ENCODE measurements around the gene MAGIX.
"Not testable (repeated sequence)": the region's sequence is repeated elsewhere in the genome, so short reads cannot be mapped to it uniquely, and the experiment has no call there.

Gene MAGIX

DNA sequence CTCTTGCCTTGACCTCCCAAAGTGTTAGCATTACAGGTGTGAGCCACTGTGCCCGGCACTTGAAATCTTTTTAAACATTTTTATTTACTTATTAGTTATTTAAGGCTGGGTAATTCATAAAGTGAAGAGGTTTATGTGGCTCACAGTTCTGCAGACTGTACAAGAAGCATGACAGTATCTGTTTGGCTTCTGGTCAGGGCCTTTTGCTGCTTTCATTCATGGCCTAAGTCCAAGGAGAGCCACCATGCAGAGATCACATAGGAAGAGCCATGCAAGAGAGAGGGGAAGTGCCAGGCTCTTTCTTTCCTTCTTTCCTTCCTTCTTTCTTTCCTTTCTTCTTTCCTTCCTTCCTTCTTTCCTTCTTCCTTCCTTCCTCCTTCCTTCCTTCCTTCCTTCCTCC is 28.8 kb upstream of the MAGIX start:
- no peaks in the 10 kb centered on the region for H3K27me3 ChIP-seq (ENCODE audit: insufficient read depth, low read depth)
- no peak overlapping the region for H3K9ac ChIP-seq
- H2AFZ ChIP-seq (ENCODE audit: low read depth) = no peak overlapping the region
- H3K79me2 ChIP-seq (ENCODE audit: insufficient read depth, low read depth) = no peaks in the 10 kb centered on the region
- no peaks in the 10 kb centered on the region for H3K36me3 ChIP-seq (ENCODE audit: insufficient read depth)
- no peak overlapping the region for H3K4me2 ChIP-seq
- no peak for TF ChIP-seq CTCF (conservative IDR thresholded peaks at IDR 0.05; ENCODE audit: low read depth, low read length)
- H3K27ac ChIP-seq = no peak overlapping the region
- H3K4me1 ChIP-seq (ENCODE audit: low read depth, poor library complexity, severe bottlenecking) = no peaks in the 10 kb centered on the region
- H4K20me1 ChIP-seq (ENCODE audit: insufficient read depth) = no peaks in the 10 kb centered on the region
- no peak overlapping the region for H3K4me3 ChIP-seq (IDR thresholded peaks at IDR 0.05; ENCODE audit: insufficient read depth, low read depth, low read length)

- H2AFZ ChIP-seq (ENCODE audit: low read depth) = no peak overlapping the region
- H3K27ac ChIP-seq = no peak overlapping the region
- H3K27me3 ChIP-seq (ENCODE audit: insufficient read depth, low read depth) = no peaks in the 10 kb centered on the region
- no peaks in the 10 kb centered on the region for H3K4me1 ChIP-seq (ENCODE audit: low read depth, poor library complexity, severe bottlenecking)
- no peak overlapping the region for H3K9ac ChIP-seq
- no peak overlapping the region for H3K4me2 ChIP-seq
- H4K20me1 ChIP-seq (ENCODE audit: insufficient read depth) = no peaks in the 10 kb centered on the region
- no peaks in the 10 kb centered on the region for H3K36me3 ChIP-seq (ENCODE audit: insufficient read depth)
- H3K4me3 ChIP-seq (IDR thresholded peaks at IDR 0.05; ENCODE audit: insufficient read depth, low read depth, low read length) = no peak overlapping the region
- no peaks in the 10 kb centered on the region for H3K79me2 ChIP-seq (ENCODE audit: insufficient read depth, low read depth)
- no peak for TF ChIP-seq CTCF (conservative IDR thresholded peaks at IDR 0.05; ENCODE audit: low read depth, low read length)
These were observed 25.1 kb upstream of the MAGIX start for GRCh38 chrX:49137492-49137891.

DNA sequence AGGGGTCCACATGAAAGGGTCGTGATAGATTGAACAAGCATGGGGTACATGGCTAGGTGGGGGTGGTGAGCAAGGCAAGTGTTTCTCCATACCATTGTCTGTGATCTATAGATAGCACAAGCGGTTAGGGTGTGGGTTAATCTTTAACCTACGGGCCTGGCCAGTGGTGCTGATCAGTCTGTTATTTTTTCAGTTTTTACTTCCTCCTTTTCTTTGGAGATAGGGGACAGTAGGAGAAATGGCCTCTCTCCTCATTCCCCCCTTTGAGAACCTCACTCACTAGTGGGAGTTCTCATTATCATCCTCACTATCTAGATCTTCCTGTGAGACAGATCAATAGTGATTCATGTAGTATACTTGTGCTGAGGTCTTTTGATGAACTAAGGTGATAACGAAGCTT is 22.8 kb upstream of the MAGIX start:
- Histone ChIP-seq H3K27ac (no peak overlapping the region), H4K20me1 (ENCODE audit: insufficient read depth) (no peaks in the 10 kb centered on the region), H2AFZ (ENCODE audit: low read depth) (no peak overlapping the region), H3K4me1 (ENCODE audit: low read depth, poor library complexity, severe bottlenecking) (no peaks in the 10 kb centered on the region), H3K9ac (no peak overlapping the region), H3K79me2 (ENCODE audit: insufficient read depth, low read depth) (no peaks in the 10 kb centered on the region), H3K4me3 (IDR thresholded peaks at IDR 0.05; ENCODE audit: insufficient read depth, low read depth, low read length) (no peak overlapping the region), H3K36me3 (ENCODE audit: insufficient read depth) (no peaks in the 10 kb centered on the region), H3K4me2 (no peak overlapping the region), H3K27me3 (ENCODE audit: insufficient read depth, low read depth) (no peaks in the 10 kb centered on the region)
- TF ChIP-seq CTCF (conservative IDR thresholded peaks at IDR 0.05; ENCODE audit: low read depth, low read length) = no peak

- H3K79me2 ChIP-seq (ENCODE audit: insufficient read depth, low read depth); H3K27ac ChIP-seq; H3K36me3 ChIP-seq (ENCODE audit: insufficient read depth); H2AFZ ChIP-seq (ENCODE audit: low read depth); H4K20me1 ChIP-seq (ENCODE audit: insufficient read depth); H3K4me2 ChIP-seq; H3K9ac ChIP-seq; H3K4me1 ChIP-seq (ENCODE audit: low read depth, poor library complexity, severe bottlenecking); H3K27me3 ChIP-seq (ENCODE audit: insufficient read depth, low read depth); H3K4me3 ChIP-seq (IDR thresholded peaks at IDR 0.05; ENCODE audit: insufficient read depth, low read depth, low read length): not testable (repeated sequence)
These were observed 20.3 kb upstream of the MAGIX start for GRCh38 chrX:49142264-49142663.

- not testable (repeated sequence) for H3K36me3 ChIP-seq (ENCODE audit: insufficient read depth); H3K27me3 ChIP-seq (ENCODE audit: insufficient read depth, low read depth); H3K79me2 ChIP-seq (ENCODE audit: insufficient read depth, low read depth)
These were observed 19.4 kb upstream of the MAGIX start for GRCh38 chrX:49143154-49143553.

More at GRCh38 chrX:49143154-49143553, 19.4 kb upstream of the MAGIX start:
- H3K4me1 ChIP-seq (ENCODE audit: low read depth, poor library complexity, severe bottlenecking); H3K4me3 ChIP-seq (IDR thresholded peaks at IDR 0.05; ENCODE audit: insufficient read depth, low read depth, low read length); H4K20me1 ChIP-seq (ENCODE audit: insufficient read depth); H2AFZ ChIP-seq (ENCODE audit: low read depth); H3K27ac ChIP-seq; H3K9ac ChIP-seq; H3K4me2 ChIP-seq: not testable (repeated sequence)

All from KMS-11 (cell line).